GM12801 (cell line): ENCODE results near the gene PLCG1.

ENCODE experiments used
- CTCF ChIP-seq: IDR thresholded peaks from one replicate; pipeline ENCODE4 v1.5.1; 2011; ENCODE audit warnings: control low read depth; ENCODE audit not compliant: insufficient read length; ENCODE audit errors: extremely low read depth

The PLCG1 gene

GRCh38 chr20:41136680-41137613, at the start of gene PLCG1:
PLCG1 (plus strand) TSS chr20:41137543; CDS start chr20:41137642, 99 bp downstream.
- TF ChIP-seq CTCF, result no peak

- no peak for TF ChIP-seq CTCF
Measured at GRCh38 chr20:41087777-41088176, 49.6 kb upstream of the PLCG1 start.

- TF ChIP-seq CTCF, result no peak
Measured at GRCh38 chr20:41089555-41089954, 47.8 kb upstream of the PLCG1 start.

GRCh38 chr20:41091927-41092326, 45.4 kb upstream of the PLCG1 start:
- no peak for TF ChIP-seq CTCF

GRCh38 chr20:41094353-41095055, 42.8 kb upstream of the PLCG1 start:
- TF ChIP-seq CTCF, result no peak

GRCh38 chr20:41095110-41095969, 42.0 kb upstream of the PLCG1 start:
- TF ChIP-seq CTCF, result no peak
